HEK293T (cell line): ENCODE results near the gene CASKIN2.

Experiments used
- ARNT ChIP-seq: fragments of 450-650 bp; IDR thresholded peaks from 2 replicates; pipeline ENCODE4 v1.6.1; 2017; ENCODE audit warnings: mild to moderate bottlenecking
- BHLHE40 ChIP-seq: fragments of 450-650 bp; IDR thresholded peaks from 2 replicates; pipeline ENCODE4 v1.6.1; 2016; ENCODE audit warnings: mild to moderate bottlenecking, moderate library complexity, borderline replicate concordance
- ELF4 ChIP-seq: fragments of 450-650 bp; IDR thresholded peaks from 2 replicates; pipeline ENCODE4 v1.6.1; 2017; ENCODE audit warnings: antibody characterized with exemption
- FOXA1 ChIP-seq: fragments of 450-650 bp; IDR thresholded peaks from 2 replicates; pipeline ENCODE4 v1.6.1; 2016; ENCODE audit warnings: mild to moderate bottlenecking
- FOXK2 ChIP-seq: fragments of 450-650 bp; IDR thresholded peaks from 2 replicates; pipeline ENCODE4 v1.6.1; 2016; ENCODE audit warnings: mild to moderate bottlenecking
- L3MBTL2 ChIP-seq: fragments of 450-650 bp; conservative IDR thresholded peaks from 2 replicates; pipeline ENCODE4 v1.6.1; 2016; ENCODE audit warnings: mild to moderate bottlenecking
- NFRKB ChIP-seq: fragments of 450-650 bp; IDR thresholded peaks from 2 replicates; pipeline ENCODE4 v1.6.1; 2016; ENCODE audit warnings: mild to moderate bottlenecking, moderate library complexity
- PKNOX1 ChIP-seq: fragments of 450-650 bp; IDR thresholded peaks from 2 replicates; pipeline ENCODE4 v1.6.1; 2016
- SP1 ChIP-seq: fragments of 450-650 bp; IDR thresholded peaks from 2 replicates; pipeline ENCODE4 v1.6.1; 2017
- SUZ12 ChIP-seq: fragments of 450-650 bp; IDR thresholded peaks from 2 replicates; pipeline ENCODE4 v1.6.1; 2016; ENCODE audit warnings: mild to moderate bottlenecking
- ZNF384 ChIP-seq: fragments of 450-650 bp; IDR thresholded peaks from 2 replicates; pipeline ENCODE4 v1.6.1; 2016

GRCh38 chr17:75475144-75475835, 40.0 kb downstream of the CASKIN2 start:
- TF ChIP-seq SUZ12 (no peak), PKNOX1 (no peak), FOXK2 (no peak), NFRKB (no peak), ELF4 (no peak), BHLHE40 (no peak), SP1 (no peak), L3MBTL2 (no peak), FOXA1 (no peak), ARNT (no peak), ZNF384 (no peak)
